Measurements from ENCODE around the gene SH2D5. TPM values are rescaled to one million over a fixed set of nuclear protein-coding genes. Genes with fewer than 3 reads are reported as not detected.

SH2D5 gene
- total RNA-seq, 1 experiment from 2014 or later, result 10.4 TPM

GRCh38 chr1:20685099-20685662 lies 47.3 kb downstream of the SH2D5 start:
- H3K4me1 ChIP-seq (ENCODE audit: control insufficient read depth in 1 of 2, insufficient read depth in 2 of 2, low read length in 2 of 2), result no peaks in the 10 kb centered on the region
- H3K27ac ChIP-seq (ENCODE audit: low read depth, low read length), result no peak overlapping the region; the same call in 1 of the 2 replicates
- POLR2A ChIA-PET, result no interaction called here
- H2AFZ ChIP-seq (ENCODE audit: low read depth, low read length, poor library complexity, severe bottlenecking), result no peak overlapping the region
- H3K9ac ChIP-seq (ENCODE audit: low read length), result no peak overlapping the region
- H3K79me2 ChIP-seq (ENCODE audit: insufficient read depth, low read length), result no peaks in the 10 kb centered on the region
- H3K4me3 ChIP-seq (replicated peaks in 1 of 2; ENCODE audit: low read depth in 1 of 2, low read length in 2 of 2), result no peak overlapping the region
- DNase-seq (ENCODE audit: low read depth, low spot score) (no peak), ATAC-seq (no peak)
- BruUV-seq (replicated peaks), result no TSS peak
- RAD21 ChIA-PET (ENCODE audit: low non-redundant PET in 1 of 2, low total read pairs in 2 of 2, uncharacterized antibody in 2 of 2, unreplicated experiment in 2 of 2), result no interaction called here
- intact Hi-C loops (cut with micrococcal nuclease), result no loop called here
- H3K9me2 ChIP-seq (ENCODE audit: insufficient read depth), result no peaks in the 10 kb centered on the region
- CTCF ChIA-PET, result no interaction called here
- H3K9me3 ChIP-seq (ENCODE audit: control insufficient read depth in 1 of 2, insufficient read depth in 1 of 2, low read depth in 1 of 2, low read length in 2 of 2), result no peaks in the 10 kb centered on the region
- no peaks in the 10 kb centered on the region for H3K36me3 ChIP-seq (ENCODE audit: control insufficient read depth in 1 of 2, insufficient read depth in 2 of 2, low read length in 2 of 2)
- TF ChIP-seq RAD21 (IDR thresholded peaks at IDR 0.05; ENCODE audit: low read depth) (no peak), ZBTB33 (IDR thresholded peaks at IDR 0.05; ENCODE audit: extremely low read depth, insufficient replicate concordance, low read length) (no peak), SRF (IDR thresholded peaks at IDR 0.05; ENCODE audit: low read depth) (no peak), JUND (IDR thresholded peaks at IDR 0.05) (no peak), TCF7L2 (IDR thresholded peaks at IDR 0.05; ENCODE audit: borderline replicate concordance, extremely low read depth, insufficient read depth, insufficient read length) (no peak), FOSL1 (IDR thresholded peaks at IDR 0.05; ENCODE audit: low read depth) (no peak), SIN3A (IDR thresholded peaks at IDR 0.05; ENCODE audit: low read depth) (no peak), EZH2 (IDR thresholded peaks at IDR 0.05) (no peak), REST (IDR thresholded peaks at IDR 0.05; ENCODE audit: low read depth) (no peak), EGR1 (IDR thresholded peaks at IDR 0.05; ENCODE audit: low read depth) (no peak), POLR2AphosphoS5 (IDR thresholded peaks at IDR 0.05; ENCODE audit: low read depth, low read length) (no peak), ELF1 (IDR thresholded peaks at IDR 0.05; ENCODE audit: borderline replicate concordance, low read depth) (no peak), ZNF274 (IDR thresholded peaks at IDR 0.05; ENCODE audit: low read depth, low read length) (no peak), POLR2A (IDR thresholded peaks at IDR 0.05; ENCODE audit: borderline replicate concordance, extremely low read depth, insufficient read depth, insufficient read length) (no peak), ZFX (IDR thresholded peaks at IDR 0.05) (no peak), CEBPB (IDR thresholded peaks at IDR 0.05; ENCODE audit: low read depth) (no peak)
- TF ChIP-seq, protein P1, sequence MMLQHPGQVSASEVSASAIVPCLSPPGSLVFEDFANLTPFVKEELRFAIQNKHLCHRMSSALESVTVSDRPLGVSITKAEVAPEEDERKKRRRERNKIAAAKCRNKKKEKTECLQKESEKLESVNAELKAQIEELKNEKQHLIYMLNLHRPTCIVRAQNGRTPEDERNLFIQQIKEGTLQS (IDR thresholded peaks at IDR 0.05), result no peak
- TF ChIP-seq, protein P2, sequence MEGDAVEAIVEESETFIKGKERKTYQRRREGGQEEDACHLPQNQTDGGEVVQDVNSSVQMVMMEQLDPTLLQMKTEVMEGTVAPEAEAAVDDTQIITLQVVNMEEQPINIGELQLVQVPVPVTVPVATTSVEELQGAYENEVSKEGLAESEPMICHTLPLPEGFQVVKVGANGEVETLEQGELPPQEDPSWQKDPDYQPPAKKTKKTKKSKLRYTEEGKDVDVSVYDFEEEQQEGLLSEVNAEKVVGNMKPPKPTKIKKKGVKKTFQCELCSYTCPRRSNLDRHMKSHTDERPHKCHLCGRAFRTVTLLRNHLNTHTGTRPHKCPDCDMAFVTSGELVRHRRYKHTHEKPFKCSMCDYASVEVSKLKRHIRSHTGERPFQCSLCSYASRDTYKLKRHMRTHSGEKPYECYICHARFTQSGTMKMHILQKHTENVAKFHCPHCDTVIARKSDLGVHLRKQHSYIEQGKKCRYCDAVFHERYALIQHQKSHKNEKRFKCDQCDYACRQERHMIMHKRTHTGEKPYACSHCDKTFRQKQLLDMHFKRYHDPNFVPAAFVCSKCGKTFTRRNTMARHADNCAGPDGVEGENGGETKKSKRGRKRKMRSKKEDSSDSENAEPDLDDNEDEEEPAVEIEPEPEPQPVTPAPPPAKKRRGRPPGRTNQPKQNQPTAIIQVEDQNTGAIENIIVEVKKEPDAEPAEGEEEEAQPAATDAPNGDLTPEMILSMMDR (IDR thresholded peaks at IDR 0.05 in 2 of 3, conservative IDR thresholded peaks at IDR 0.05 in 1 of 3; ENCODE audit: borderline replicate concordance in 1 of 3, insufficient read depth in 1 of 3, low read depth in 2 of 3, low read length in 2 of 3), result no peak
- TF ChIP-seq, protein P3, sequence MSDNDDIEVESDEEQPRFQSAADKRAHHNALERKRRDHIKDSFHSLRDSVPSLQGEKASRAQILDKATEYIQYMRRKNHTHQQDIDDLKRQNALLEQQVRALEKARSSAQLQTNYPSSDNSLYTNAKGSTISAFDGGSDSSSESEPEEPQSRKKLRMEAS (IDR thresholded peaks at IDR 0.05), result no peak
- H4K20me1 ChIP-seq (ENCODE audit: insufficient read depth), result no peaks in the 10 kb centered on the region
- H3K27me3 ChIP-seq (ENCODE audit: insufficient read depth, low read length), result no peaks in the 10 kb centered on the region
- no peak overlapping the region for H3K4me2 ChIP-seq (ENCODE audit: low read length)
